GM12878 (cell line): ENCODE results near the gene MYO15B. TPM values are rescaled to one million over a fixed set of nuclear protein-coding genes. Genes with fewer than 3 reads are reported as not detected.

Experiments
- ATAC-seq: fragments of 200-7000 bp; cut with Tn5 transposase; 3 replicates; pipeline ENCODE4 v1.9.1; 2020; ENCODE audit warnings: mild to moderate bottlenecking, moderate library complexity
- BruUV-seq: library from RNA; stranded (reverse); fragments of 400-500 nt; replicated peaks from 2 replicates; lab custom pipeline; 2021; lab: Mats Ljungman, UMichigan
- CTCF ChIA-PET: fragments of 300-600 bp; sonication (Branson Sonifier 250); formaldehyde crosslinking; extraction: SDS; loops from one replicate; lab custom pipeline; 2021; ENCODE audit warnings: inconsistent platforms; lab: Yijun Ruan, JAX
- POLR2A ChIA-PET: fragments of 350-600 bp; formaldehyde crosslinking; extraction: SDS; loops from one replicate; lab custom pipeline; 2021; ENCODE audit warnings: inconsistent platforms; lab: Charles Lee
- RAD21 ChIA-PET: fragments of 300-600 bp; sonication (Branson Sonifier 250); formaldehyde crosslinking; loops from one replicate; lab custom pipeline; 2023; ENCODE audit warnings: antibody characterized with exemption; ENCODE audit not compliant: unreplicated experiment; lab: Charles Lee
- SMC1A ChIA-PET: fragments of 300-600 bp; sonication (Branson Sonifier 250); formaldehyde crosslinking; loops from one replicate; lab custom pipeline; 2023; ENCODE audit not compliant: unreplicated experiment, uncharacterized antibody; lab: Charles Lee
- DNase-seq: peaks from one replicate; pipeline ENCODE4 v3.0.0-alpha.2; 2011; ENCODE audit warnings: low read depth, low spot score
- FAIRE-seq: peaks from 3 replicates; lab custom pipeline; 2011; peaks lifted over from hg19 to GRCh38; lab: Jason Lieb, UNC
- H2AFZ ChIP-seq: 2 replicates; pipeline ENCODE4 v1.6.0; 2011; ENCODE audit warnings: low read depth, low read length, control low read depth; ENCODE audit not compliant: control insufficient read depth
- H3K27ac ChIP-seq: 2 replicates; pipeline ENCODE4 v1.5.1; 2011; ENCODE audit warnings: control low read depth; ENCODE audit not compliant: control insufficient read depth, insufficient read depth
- H3K27me3 ChIP-seq, 2 experiments: replicated peaks in 1 of 2; 2 replicates each; pipeline versions ENCODE4 v1.6.0 to v1.6.1; 2011; ENCODE audit warnings: low read length in 1 of 2; ENCODE audit not compliant: control insufficient read depth in 2 of 2, insufficient read depth in 2 of 2
- H3K36me3 ChIP-seq, 2 experiments: 2 replicates each; pipeline ENCODE4 v1.5.1; 2011; ENCODE audit warnings: low read length in 1 of 2; ENCODE audit not compliant: control insufficient read depth in 2 of 2, insufficient read depth in 2 of 2
- H3K4me1 ChIP-seq: 2 replicates; pipeline ENCODE4 v1.6.1; 2011; ENCODE audit warnings: mild to moderate bottlenecking, low read length, moderate library complexity, mixed read lengths; ENCODE audit not compliant: control insufficient read depth, insufficient read depth
- H3K4me2 ChIP-seq: 2 replicates; pipeline ENCODE4 v1.6.0; 2011; ENCODE audit warnings: control low read depth; ENCODE audit not compliant: control insufficient read depth, insufficient read depth
- H3K4me3 ChIP-seq: fragments of 200-600 bp; sonication (generic); 2 replicates; pipeline ENCODE4 v1.5.1; 2016
- H3K79me2 ChIP-seq: 2 replicates; pipeline ENCODE4 v1.6.0; 2011; ENCODE audit warnings: low read length; ENCODE audit not compliant: control insufficient read depth, insufficient read depth
- H3K9ac ChIP-seq: 2 replicates; pipeline ENCODE4 v1.8.0; 2011; ENCODE audit warnings: low read length, control low read depth, mixed read lengths; ENCODE audit not compliant: control insufficient read depth, insufficient read depth
- H3K9me3 ChIP-seq: replicated peaks from 3 replicates; pipeline ENCODE4 v1.5.1; 2011; ENCODE audit warnings: mild to moderate bottlenecking, low read length; ENCODE audit not compliant: control insufficient read depth, insufficient read depth
- H4K20me1 ChIP-seq: 2 replicates; pipeline ENCODE4 v1.6.0; 2011; ENCODE audit not compliant: control insufficient read depth, insufficient read depth
- BCL3 ChIP-seq: IDR thresholded peaks from 2 replicates; pipeline ENCODE4 v1.6.1; 2011; ENCODE audit warnings: borderline replicate concordance, low read depth, mild to moderate bottlenecking, moderate library complexity, low read length; ENCODE audit not compliant: insufficient read depth, poor library complexity, severe bottlenecking
- CREM ChIP-seq: IDR thresholded peaks from 2 replicates; pipeline ENCODE4 v1.6.1; 2014; ENCODE audit warnings: antibody characterized with exemption, low read depth
- HDAC6 ChIP-seq: fragments of 200-600 bp; sonication (generic); IDR thresholded peaks from one replicate; pipeline ENCODE4 v1.8.0; 2017; ENCODE audit warnings: antibody characterized with exemption; ENCODE audit not compliant: unreplicated experiment
- HSF1 ChIP-seq: fragments of 150-350 bp; IDR thresholded peaks from 2 replicates; pipeline ENCODE4 v1.6.1; 2014; ENCODE audit warnings: mild to moderate bottlenecking, low read depth, low read length
- LARP7 ChIP-seq: fragments of 450-650 bp; IDR thresholded peaks from 2 replicates; pipeline ENCODE4 v1.6.1; 2017; ENCODE audit warnings: mild to moderate bottlenecking
- MTA3 ChIP-seq: IDR thresholded peaks from 2 replicates; pipeline ENCODE4 v1.6.1; 2012; ENCODE audit warnings: low read length, inconsistent platforms, borderline replicate concordance
- NBN ChIP-seq: fragments of 450-650 bp; IDR thresholded peaks from 2 replicates; pipeline ENCODE4 v1.6.1; 2016
- PAX8 ChIP-seq: fragments of 450-650 bp; IDR thresholded peaks from 2 replicates; pipeline ENCODE4 v1.6.1; 2017; ENCODE audit warnings: mild to moderate bottlenecking, moderate library complexity
- POLR2AphosphoS2 ChIP-seq: IDR thresholded peaks from 2 replicates; pipeline ENCODE4 v1.6.1; 2011; ENCODE audit warnings: low read depth, mild to moderate bottlenecking, low read length, improper control_type of control experiment, moderate library complexity
- RBBP5 ChIP-seq: fragments of 200-600 bp; sonication (generic); conservative IDR thresholded peaks from 2 replicates; pipeline ENCODE4 v1.6.1; 2016
- RCOR1 ChIP-seq: conservative IDR thresholded peaks from 2 replicates; pipeline ENCODE4 v1.6.1; 2012; ENCODE audit warnings: low read depth, low read length, improper control_type of control experiment
- SIN3A ChIP-seq: IDR thresholded peaks from 2 replicates; pipeline ENCODE4 v1.6.1; 2012; ENCODE audit warnings: low read depth, low read length, improper control_type of control experiment
- SMARCA5 ChIP-seq: fragments of 450-650 bp; IDR thresholded peaks from 2 replicates; pipeline ENCODE4 v1.6.1; 2017; ENCODE audit warnings: mild to moderate bottlenecking
- STAT3 ChIP-seq: IDR thresholded peaks from 2 replicates; pipeline ENCODE4 v1.6.1; 2011; ENCODE audit warnings: low read depth, low read length, improper control_type of control experiment
- TARDBP ChIP-seq: IDR thresholded peaks from 2 replicates; pipeline ENCODE4 v1.6.1; 2016; ENCODE audit warnings: borderline replicate concordance
- WRNIP1 ChIP-seq: IDR thresholded peaks from 2 replicates; pipeline ENCODE4 v1.6.1; 2011; ENCODE audit warnings: low read depth, low read length, improper control_type of control experiment, borderline replicate concordance
- ZNF274 ChIP-seq: IDR thresholded peaks from one replicate; pipeline ENCODE4 v1.8.0; 2011; ENCODE audit not compliant: insufficient read length, insufficient read depth
- WGBS: methylation state at CpG from one replicate; pipeline ENCODE4 v1.1.6; 2016; ENCODE audit warnings: low lambda C conversion rate; ENCODE audit not compliant: insufficient replicate concordance, insufficient coverage; ENCODE audit errors: missing lambda C conversion rate; 5-methylcytosine and 5-hydroxymethylcytosine counted together
- in situ Hi-C: fragments of 300-500 bp; cut with MboI; formaldehyde crosslinking; loops from 9 replicates; pipeline ENCODE4 v1.14.3; 2018; ENCODE audit warnings: mixed read lengths
- intact Hi-C: fragments of 100-400 bp; cut with micrococcal nuclease; formaldehyde crosslinking; loops from one replicate; pipeline ENCODE4 v1.14.2; 2022; ENCODE audit not compliant: unreplicated experiment
- polyA plus RNA-seq, 11 experiments: library from polyadenylated mRNA; depleted of rRNA in 4 of 11; unstranded in 6 of 11; stranded (reverse) in 5 of 11; fragments of >200 nt; fragmentation: Nextera tagmentation in 4 of 11; fragmentation: Illumina TruSeq in 1 of 11; extraction: Ambion mirVana in 4 of 11; extraction: Trizol in 1 of 11; gene quantifications; 1 replicate in 1 of 11; 2 replicates in 10 of 11; pipeline versions ENCODE4 v1.2.1 to v1.2.3, GENCODE V29; 2011 to 2016; ENCODE audit warnings: inconsistent platforms in 2 of 11, missing spikeins in 2 of 11, low read depth in 1 of 11
- total RNA-seq, 4 experiments: library from RNA; depleted of rRNA in 3 of 4; stranded (reverse); fragments of >200 nt in 3 of 4; fragmentation: Illumina TruSeq in 1 of 4; extraction: Trizol in 1 of 4; gene quantifications; 2 replicates each; pipeline versions ENCODE4 v1.2.1 to v1.2.3, GENCODE V29; 2013 to 2021

Gene MYO15B
- total and polyA plus RNA-seq, 10 of the 15 experiments (the other 5 are each of a cell fraction or from before 2014, with no cell fraction given): 0.67 to 15.4 (median 2.3) TPM; not detected in 1

GRCh38 chr17:75605790-75606189 lies 18.2 kb downstream of the MYO15B start:
- WGBS: 71% methylated on average over 16 of the region's 16 CpGs
- intact Hi-C loops: no loop called here
- POLR2A ChIA-PET: interaction anchor here (0.6 kb wide), 2 partner anchors 11 to 113 kb away, joined by 3 to 4 read pairs; no protein-coding TSS in a partner anchor

More at GRCh38 chr17:75605790-75606189, 18.2 kb downstream of the MYO15B start:
- DNase-seq (no peak), ATAC-seq (no peak), FAIRE-seq (no peak)
- H3K79me2 ChIP-seq: no peaks in the 10 kb centered on the region
- no peaks in the 10 kb centered on the region for H3K9me3 ChIP-seq
- no peak overlapping the region for H3K9ac ChIP-seq
- no peak for TF ChIP-seq POLR2AphosphoS2
- no peak for TF ChIP-seq LARP7
- no peak for TF ChIP-seq RCOR1
- TF ChIP-seq WRNIP1: no peak
- TF ChIP-seq BCL3: no peak
- no peak for TF ChIP-seq SIN3A
- no peak for TF ChIP-seq RBBP5
- no peak for TF ChIP-seq HDAC6
- TF ChIP-seq CREM: no peak
- TF ChIP-seq MTA3: no peak
- no peak for TF ChIP-seq ZNF274
- TF ChIP-seq SMARCA5: no peak
- TF ChIP-seq NBN: no peak
- TF ChIP-seq HSF1: no peak
- TF ChIP-seq TARDBP: no peak
- no peak for TF ChIP-seq STAT3
- TF ChIP-seq PAX8: no peak
- in situ Hi-C loops: no loop called here
- no peaks in the 10 kb centered on the region for H3K27me3 ChIP-seq
- no peak overlapping the region for H2AFZ ChIP-seq
- no peak overlapping the region for H3K4me3 ChIP-seq
- SMC1A ChIA-PET: no interaction called here
- CTCF ChIA-PET: interaction anchor here (0.6 to 1.2 kb wide), 2 partner anchors 22 to 28 kb away, joined by 3 read pairs; no protein-coding TSS in a partner anchor
- H3K27ac ChIP-seq: no peak overlapping the region
- no TSS peak for BruUV-seq
- no peaks in the 10 kb centered on the region; the same call in 1 of the 2 replicates for H4K20me1 ChIP-seq
- H3K4me1 ChIP-seq: no peaks in the 10 kb centered on the region
- no peak overlapping the region for H3K4me2 ChIP-seq
- RAD21 ChIA-PET: no interaction called here
- no peaks in the 10 kb centered on the region for H3K36me3 ChIP-seq
